GM13976 (cell line): ENCODE measurements around the gene NFU1.

Experiments used
- DNase-seq: peaks from one replicate; pipeline ENCODE4 v3.0.0; 2012; ENCODE audit warnings: low spot score
- CTCF ChIP-seq: IDR thresholded peaks from 2 replicates; pipeline ENCODE4 v1.5.1; 2012; ENCODE audit warnings: borderline replicate concordance, mild to moderate bottlenecking; ENCODE audit not compliant: insufficient read depth; ENCODE audit errors: extremely low read depth, missing control alignments, control extremely low read depth
- in situ Hi-C: fragments of 300-500 bp; cut with MboI; formaldehyde crosslinking; loops from one replicate; pipeline ENCODE4 v1.12.0; 2022; ENCODE audit warnings: low sequenced_read_pairs, mixed read lengths, inconsistent platforms; ENCODE audit not compliant: unreplicated experiment

NFU1 gene

GRCh38 chr2:69436938-69437750 lies at the start of gene NFU1:
Gene NFU1, minus strand, starts transcription at chr2:69437435. Its CDS starts 13 bp downstream, at chr2:69437422.
- in situ Hi-C loops, result no loop called here
- TF ChIP-seq CTCF, result peak; percentile 57
- DNase-seq, result peak; percentile 98

DNA sequence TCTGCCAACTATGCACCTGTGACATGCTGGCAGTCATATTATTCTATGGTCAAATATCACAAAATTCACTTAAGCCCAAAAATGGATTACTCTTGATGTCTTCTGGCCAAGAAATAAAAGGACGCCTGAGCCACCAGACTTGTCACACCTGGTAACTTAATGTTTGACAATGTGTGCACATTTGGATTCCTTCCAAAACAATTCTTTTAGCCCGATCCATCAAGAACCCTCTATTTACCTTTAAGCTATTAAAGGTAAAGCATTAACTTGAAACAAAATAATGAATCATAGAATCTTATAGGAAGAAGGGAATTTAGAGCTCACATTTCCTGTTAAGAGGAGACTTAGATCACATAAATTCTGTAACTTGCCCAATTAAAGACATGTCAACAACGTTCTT lies 46.5 kb upstream of the NFU1 start:
- in situ Hi-C loops, result no loop called here
- TF ChIP-seq CTCF, result no peak
- DNase-seq, result no peak

DNA sequence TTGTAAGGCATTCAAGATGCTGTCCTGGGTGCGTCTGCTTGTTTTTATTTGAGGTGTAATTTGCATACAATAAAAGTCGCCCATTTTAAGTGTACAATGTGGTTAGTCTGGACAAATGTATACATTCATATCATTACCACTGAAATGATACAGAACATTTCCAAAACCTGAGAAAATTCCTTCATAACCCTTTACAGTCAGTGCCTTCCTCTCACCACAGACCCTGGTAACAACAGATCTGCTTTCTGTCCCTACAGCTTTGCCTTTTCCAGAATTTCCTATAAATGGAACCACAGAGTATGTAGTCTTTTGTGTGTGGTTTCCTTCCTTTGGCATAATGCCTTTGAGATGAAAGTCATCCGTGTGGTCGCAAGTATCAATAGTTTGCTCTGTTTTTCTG lies 45.8 kb upstream of the NFU1 start:
- TF ChIP-seq CTCF, result no peak
- in situ Hi-C loops, result no loop called here
- DNase-seq, result no peak

DNA sequence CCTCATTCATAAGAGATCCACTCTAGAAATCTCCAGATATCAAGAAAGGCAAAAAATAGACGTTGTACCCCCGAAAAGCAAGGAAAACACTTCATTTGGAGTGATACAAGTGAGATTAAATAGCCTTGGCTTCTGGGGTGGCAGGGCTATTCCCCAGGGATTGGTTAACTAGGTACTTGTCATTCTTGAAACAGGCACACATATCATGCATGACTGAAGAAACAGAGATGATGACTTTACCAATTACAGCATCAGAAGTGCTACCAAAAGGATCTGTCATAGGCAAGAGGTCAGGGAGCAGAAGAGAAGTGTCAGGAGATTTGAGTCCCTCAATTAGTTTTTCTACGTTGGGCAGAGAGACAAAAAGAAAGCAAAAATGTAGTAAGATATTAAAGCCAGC lies 45.2 kb upstream of the NFU1 start:
- TF ChIP-seq CTCF, result no peak
- DNase-seq, result no peak
- in situ Hi-C loops, result no loop called here

- TF ChIP-seq CTCF, result no peak
- in situ Hi-C loops, result no loop called here
Observed at GRCh38 chr2:69481421-69481820, 44.2 kb upstream of the NFU1 start.

DNA sequence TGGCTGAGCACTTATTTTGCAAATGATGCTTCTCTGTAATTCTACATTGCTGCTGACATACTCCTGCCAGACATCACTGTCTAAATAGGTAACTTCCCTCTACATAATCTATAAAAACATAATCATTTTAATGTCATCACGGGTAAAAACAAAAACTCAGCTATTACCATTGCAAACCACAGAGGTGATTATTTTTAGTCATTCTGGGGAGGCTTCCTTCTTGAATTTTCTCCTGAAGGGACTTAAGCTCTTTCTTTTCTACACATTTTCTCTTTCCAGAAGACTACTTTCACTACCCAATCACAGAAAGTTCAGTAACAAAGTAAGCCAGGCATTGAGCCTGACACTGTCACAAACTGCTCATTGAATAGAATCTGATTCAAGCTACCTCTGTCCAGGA lies 40.4 kb upstream of the NFU1 start:
- DNase-seq, result no peak
- in situ Hi-C loops, result no loop called here
- TF ChIP-seq CTCF, result no peak

More at GRCh38 chr2:69481421-69481820, 44.2 kb upstream of the NFU1 start:
- no peak for DNase-seq
